HepG2 (cell line): ENCODE results near the gene NBL1. TPM values are rescaled to one million over a fixed set of nuclear protein-coding genes. Genes with fewer than 3 reads are reported as not detected.

ENCODE experiments used
- ADNP ChIP-seq: sonication (generic); formaldehyde crosslinking; IDR thresholded peaks from 2 replicates; pipeline ENCODE4 v1.4.0; 2020; ENCODE audit warnings: missing genetic modification reagents
- AGO2 ChIP-seq: fragments of 200-400 bp; formaldehyde crosslinking; optimal IDR thresholded peaks from 2 replicates; pipeline ENCODE3; 2017; ENCODE audit warnings: mild to moderate bottlenecking, low read depth, low read length, moderate library complexity
- GFI1 ChIP-seq: sonication (generic); formaldehyde crosslinking; IDR thresholded peaks from 2 replicates; pipeline ENCODE4 v1.5.0; 2020; ENCODE audit warnings: missing genetic modification reagents, mild to moderate bottlenecking, borderline replicate concordance
- MTF1 ChIP-seq: sonication (generic); formaldehyde crosslinking; IDR thresholded peaks from 2 replicates; pipeline ENCODE4 v1.5.0; 2020; ENCODE audit warnings: missing genetic modification reagents
- MYC ChIP-seq: sonication (generic); formaldehyde crosslinking; IDR thresholded peaks from 2 replicates; pipeline ENCODE4 v1.9.0; 2021; ENCODE audit warnings: missing genetic modification reagents, borderline replicate concordance
- PRMT3 ChIP-seq: sonication (generic); formaldehyde crosslinking; IDR thresholded peaks from 2 replicates; pipeline ENCODE4 v1.8.1; 2022; ENCODE audit warnings: low read depth, mild to moderate bottlenecking, moderate library complexity, missing genetic modification reagents, borderline replicate concordance
- SMARCC2 ChIP-seq: fragments of 450-650 bp; IDR thresholded peaks from 2 replicates; pipeline ENCODE4 v1.6.1; 2017; ENCODE audit warnings: antibody characterized with exemption, mild to moderate bottlenecking
- SP2 ChIP-seq: sonication (generic); formaldehyde crosslinking; IDR thresholded peaks from 2 replicates; pipeline ENCODE4 v1.5.1; 2020; ENCODE audit warnings: mild to moderate bottlenecking, missing genetic modification reagents
- STAG1 ChIP-seq: sonication (generic); formaldehyde crosslinking; IDR thresholded peaks from 2 replicates; pipeline ENCODE4 v1.4.0; 2020; ENCODE audit warnings: missing genetic modification reagents
- ZBTB20 ChIP-seq: sonication (generic); formaldehyde crosslinking; IDR thresholded peaks from 2 replicates; pipeline ENCODE4 v1.8.1; 2023; ENCODE audit warnings: missing genetic modification reagents, low read depth, mild to moderate bottlenecking, borderline replicate concordance
- ZNF318 ChIP-seq: sonication (generic); formaldehyde crosslinking; IDR thresholded peaks from 2 replicates; pipeline ENCODE4 v1.4.0; 2020; ENCODE audit warnings: mild to moderate bottlenecking, missing genetic modification reagents
- ZNF841 ChIP-seq: sonication (generic); formaldehyde crosslinking; IDR thresholded peaks from 2 replicates; pipeline ENCODE4 v1.8.1; 2023; ENCODE audit warnings: missing genetic modification reagents, borderline replicate concordance
- polyA plus RNA-seq, 8 experiments: library from polyadenylated mRNA; depleted of rRNA in 3 of 8; stranded (reverse) in 7 of 8; unstranded in 1 of 8; fragments of >200 nt; fragmentation: Illumina TruSeq in 4 of 8; extraction: Trizol in 4 of 8; gene quantifications; 2 replicates each; pipeline versions ENCODE4 v1.2.1 to v1.2.3, GENCODE V29; 2011 to 2016; ENCODE audit warnings: low read depth in 4 of 8, missing spikeins in 1 of 8, mixed read lengths in 1 of 8; ENCODE audit not compliant: insufficient read depth in 1 of 8
- total RNA-seq, 5 experiments: library from RNA; depleted of rRNA; stranded (reverse); fragments of >200 nt; fragmentation: Illumina TruSeq; extraction: Trizol; gene quantifications; 2 replicates each; pipeline ENCODE4 v1.2.3, GENCODE V29; 2016; ENCODE audit warnings: low read depth in 1 of 5
- TF ChIP-seq, protein P1 (sequence below): sonication (generic); formaldehyde crosslinking; IDR thresholded peaks from 2 replicates; pipeline ENCODE4 v1.5.0; 2020; ENCODE audit warnings: mild to moderate bottlenecking, missing genetic modification reagents
- TF ChIP-seq, protein P2 (sequence below): sonication (generic); IDR thresholded peaks from 2 replicates; pipeline ENCODE4 v1.6.1; 2016; ENCODE audit warnings: low read depth, borderline replicate concordance

Gene NBL1
- total and polyA plus RNA-seq, 2 of the 13 experiments (the other 11 are each of a cell fraction or from before 2014, with no cell fraction given): 2.7 to 13.8 TPM

DNA sequence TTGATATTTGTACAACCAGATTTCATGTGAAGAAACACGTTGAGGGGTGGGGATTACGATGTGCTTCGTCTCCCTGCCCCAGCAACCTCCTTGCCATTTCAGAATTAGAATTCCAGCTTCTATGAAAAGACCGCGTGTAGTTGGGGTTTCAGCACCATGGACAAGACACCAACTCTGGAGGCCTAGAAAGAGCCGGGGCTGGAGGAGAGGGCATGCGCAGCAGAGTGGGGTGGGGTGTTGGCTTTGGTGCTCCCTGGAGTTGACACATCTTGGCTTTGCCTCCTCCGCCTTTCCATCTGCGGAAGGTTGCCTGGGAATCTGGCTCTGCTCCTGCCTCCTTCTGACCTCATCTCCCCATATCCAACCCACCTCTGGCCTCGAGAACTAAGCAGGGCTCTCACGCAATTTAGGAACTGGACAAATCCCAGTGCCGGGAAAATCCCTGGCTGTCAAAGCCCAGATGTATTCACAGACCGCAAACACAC, 32.4 kb downstream of the NBL1 start (continued):
- TF ChIP-seq, protein P1, sequence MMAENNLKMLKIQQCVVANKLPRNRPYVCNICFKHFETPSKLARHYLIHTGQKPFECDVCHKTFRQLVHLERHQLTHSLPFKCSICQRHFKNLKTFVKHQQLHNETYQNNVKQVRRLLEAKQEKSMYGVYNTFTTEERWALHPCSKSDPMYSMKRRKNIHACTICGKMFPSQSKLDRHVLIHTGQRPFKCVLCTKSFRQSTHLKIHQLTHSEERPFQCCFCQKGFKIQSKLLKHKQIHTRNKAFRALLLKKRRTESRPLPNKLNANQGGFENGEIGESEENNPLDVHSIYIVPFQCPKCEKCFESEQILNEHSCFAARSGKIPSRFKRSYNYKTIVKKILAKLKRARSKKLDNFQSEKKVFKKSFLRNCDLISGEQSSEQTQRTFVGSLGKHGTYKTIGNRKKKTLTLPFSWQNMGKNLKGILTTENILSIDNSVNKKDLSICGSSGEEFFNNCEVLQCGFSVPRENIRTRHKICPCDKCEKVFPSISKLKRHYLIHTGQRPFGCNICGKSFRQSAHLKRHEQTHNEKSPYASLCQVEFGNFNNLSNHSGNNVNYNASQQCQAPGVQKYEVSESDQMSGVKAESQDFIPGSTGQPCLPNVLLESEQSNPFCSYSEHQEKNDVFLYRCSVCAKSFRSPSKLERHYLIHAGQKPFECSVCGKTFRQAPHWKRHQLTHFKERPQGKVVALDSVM (CRISPR knock-in tag): no peak
- TF ChIP-seq AGO2 (no peak), SMARCC2 (no peak), ZNF318 (no peak), STAG1 (no peak), SP2 (CRISPR knock-in tag) (no peak), GFI1 (CRISPR knock-in tag) (no peak), MYC (CRISPR knock-in tag) (no peak), ZNF841 (CRISPR knock-in tag) (no peak), PRMT3 (CRISPR knock-in tag) (no peak), ADNP (CRISPR knock-in tag) (no peak), ZBTB20 (CRISPR knock-in tag) (no peak), MTF1 (CRISPR knock-in tag) (0 out of 2 replicates have a peak, but pooled peaks have one; percentile 51)
- TF ChIP-seq, protein P2, sequence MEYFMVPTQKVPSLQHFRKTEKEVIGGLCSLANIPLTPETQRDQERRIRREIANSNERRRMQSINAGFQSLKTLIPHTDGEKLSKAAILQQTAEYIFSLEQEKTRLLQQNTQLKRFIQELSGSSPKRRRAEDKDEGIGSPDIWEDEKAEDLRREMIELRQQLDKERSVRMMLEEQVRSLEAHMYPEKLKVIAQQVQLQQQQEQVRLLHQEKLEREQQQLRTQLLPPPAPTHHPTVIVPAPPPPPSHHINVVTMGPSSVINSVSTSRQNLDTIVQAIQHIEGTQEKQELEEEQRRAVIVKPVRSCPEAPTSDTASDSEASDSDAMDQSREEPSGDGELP: no peak
